GM18508 (cell line): ENCODE data around the gene NOS3.

ENCODE experiments used
- ATAC-seq: cut with Tn5 transposase; IDR thresholded peaks from one replicate; pipeline ENCODE4 v1.9.1; 2021; ENCODE audit warnings: moderate number of reproducible peaks; ENCODE audit not compliant: insufficient read depth, unreplicated experiment

NOS3 gene

DNA sequence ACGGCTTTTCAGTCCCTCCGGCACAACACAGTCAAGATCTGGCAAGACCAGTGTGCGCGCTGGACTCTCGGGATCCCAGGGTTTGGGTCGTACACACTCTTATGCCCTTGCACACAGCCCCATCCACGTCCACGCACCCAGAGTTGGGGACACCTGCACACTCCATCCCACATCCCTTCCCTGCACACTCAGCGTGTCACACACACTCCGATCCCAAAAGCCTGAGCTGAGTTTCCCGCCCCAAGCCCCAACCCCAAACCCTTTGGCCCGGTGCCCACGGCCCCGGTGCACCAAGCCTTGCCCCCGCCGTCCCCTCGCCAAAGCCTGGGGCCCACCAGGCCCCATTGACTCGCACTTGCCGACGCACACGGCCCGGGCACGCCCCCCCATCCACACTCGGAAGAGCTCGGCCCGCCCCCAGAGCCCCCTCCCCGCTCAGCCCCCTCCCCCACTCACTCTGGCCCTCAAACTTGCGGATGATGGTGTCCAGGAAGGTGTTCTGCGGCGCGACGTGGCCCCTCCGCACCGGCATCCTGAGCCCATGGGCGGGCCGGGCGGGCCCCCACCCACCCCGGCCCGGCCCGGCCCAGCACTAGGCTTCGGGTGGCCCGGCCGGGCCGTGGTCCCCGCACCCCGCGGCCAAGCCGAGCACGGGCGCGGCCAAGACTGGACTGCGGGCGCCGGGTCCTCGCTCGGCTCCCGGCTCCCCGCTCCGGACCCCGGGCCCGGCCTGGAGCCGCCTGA, 13.3 kb upstream of the NOS3 start:
- ATAC-seq = no peak

GRCh38 chr7:150978126-150978789, 12.6 kb upstream of the NOS3 start, which contains the start of gene KCNH2:
Gene KCNH2 (minus strand): TSS chr7:150978321. CDS start chr7:150977913, 408 bp downstream.
- no peak for ATAC-seq

GRCh38 chr7:150979713-150980390, 11.0 kb upstream of the NOS3 start:
- ATAC-seq = no peak

DNA sequence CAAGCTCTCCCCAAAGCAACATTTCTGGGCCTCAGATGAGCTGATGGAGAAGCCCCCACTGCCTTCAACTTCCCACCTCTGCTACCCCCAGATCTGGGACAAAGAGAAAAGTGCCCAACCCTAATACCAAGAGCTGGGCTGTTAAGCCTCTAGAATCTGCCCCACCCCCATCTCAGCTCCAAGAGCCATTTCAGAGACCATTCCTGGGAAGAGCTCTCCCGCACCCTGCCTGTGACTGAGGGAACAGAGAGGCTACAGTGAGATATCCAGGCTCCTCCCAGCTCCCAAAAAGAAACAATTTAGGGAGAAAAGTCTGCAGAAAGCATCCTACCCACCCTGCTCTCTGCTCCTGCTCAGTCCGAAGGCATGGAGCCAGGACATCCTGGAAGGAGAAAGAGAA, 10.2 kb upstream of the NOS3 start:
- ATAC-seq = no peak

DNA sequence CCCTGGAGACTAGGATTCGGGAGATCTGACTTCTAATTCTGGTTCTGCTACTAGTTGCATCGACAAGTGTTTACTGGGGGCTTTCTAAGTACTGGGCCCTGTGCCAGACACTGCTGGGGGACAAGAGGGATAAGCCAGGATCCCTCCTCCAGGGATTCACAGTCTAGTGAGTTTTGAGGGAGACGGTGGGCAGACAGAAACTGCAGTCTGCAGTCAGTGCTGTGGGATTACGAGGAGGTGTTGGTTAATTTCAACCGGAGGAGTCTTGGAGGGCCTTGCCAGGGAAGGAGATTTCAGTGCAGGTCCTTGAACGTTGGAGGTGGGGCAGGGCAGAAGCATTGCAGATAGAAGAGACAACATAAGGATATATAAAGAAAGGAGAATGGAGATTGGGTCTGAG, 9.2 kb upstream of the NOS3 start:
- no peak for ATAC-seq

DNA sequence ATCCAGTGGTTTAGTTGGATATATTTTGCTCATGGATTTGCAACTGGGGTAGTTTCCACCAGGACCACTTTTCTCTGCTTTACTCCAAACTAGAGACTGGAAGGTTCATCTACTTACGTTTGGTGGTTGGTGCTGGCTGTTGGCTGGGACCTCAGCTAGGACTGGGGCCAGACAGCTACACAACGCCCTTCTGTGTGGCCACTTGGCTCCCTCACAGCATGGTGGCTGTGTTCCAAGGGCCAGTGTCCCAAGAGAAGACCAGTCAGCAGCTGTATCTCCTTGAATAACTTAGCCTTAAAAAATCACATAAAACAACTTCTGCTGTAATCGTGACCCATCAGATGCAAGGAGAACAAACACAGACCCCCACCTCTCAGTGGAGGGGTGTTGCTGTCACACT, 8.5 kb upstream of the NOS3 start:
- no peak for ATAC-seq

DNA sequence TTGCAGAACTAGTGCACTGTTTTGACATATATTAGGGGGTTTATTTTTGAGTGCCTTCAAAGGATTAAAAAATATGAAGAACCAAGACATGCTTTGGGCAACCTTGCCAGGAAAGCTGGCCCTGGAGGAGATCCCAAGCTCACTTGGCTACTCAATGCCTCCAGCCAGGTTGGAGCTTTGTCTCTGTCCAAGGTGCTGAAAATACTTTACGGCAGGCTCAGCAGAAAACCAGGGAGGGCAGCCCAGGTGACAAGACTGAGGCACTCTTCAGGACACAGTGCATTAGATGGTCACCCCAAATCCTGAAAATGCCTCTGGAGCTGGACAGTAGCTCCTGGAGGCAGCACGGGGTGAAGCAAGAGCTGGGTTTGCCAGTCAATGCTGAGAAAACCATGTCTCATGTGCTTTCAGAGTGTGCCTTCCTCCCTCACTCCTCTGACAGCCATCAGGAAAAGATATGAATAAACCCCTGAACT, 6.9 kb upstream of the NOS3 start:
- no peak for ATAC-seq

DNA sequence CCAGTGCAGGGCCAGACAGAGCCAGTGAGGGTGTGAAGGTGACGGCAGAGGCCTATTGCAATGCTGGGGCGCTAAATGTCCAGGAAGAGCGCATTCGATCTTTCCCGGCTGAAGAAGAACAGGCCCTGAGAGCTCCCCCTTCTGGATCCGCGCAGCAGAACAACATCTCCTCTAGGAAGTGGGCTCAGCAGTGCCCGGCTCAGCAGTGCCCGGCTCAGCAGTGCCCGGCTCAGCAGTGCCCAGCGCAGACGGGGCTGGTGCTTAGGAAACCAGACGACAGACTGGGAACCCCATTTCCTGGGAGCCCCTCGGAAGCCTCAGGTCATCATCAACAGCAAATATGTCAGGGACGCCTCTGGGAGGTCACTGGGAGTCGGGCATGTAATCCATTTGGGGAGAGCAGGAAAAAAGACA, 4.7 kb upstream of the NOS3 start:
- ATAC-seq = no peak

- no peak for ATAC-seq
Observed at GRCh38 chr7:150986556-150986955, 4.3 kb upstream of the NOS3 start.

DNA sequence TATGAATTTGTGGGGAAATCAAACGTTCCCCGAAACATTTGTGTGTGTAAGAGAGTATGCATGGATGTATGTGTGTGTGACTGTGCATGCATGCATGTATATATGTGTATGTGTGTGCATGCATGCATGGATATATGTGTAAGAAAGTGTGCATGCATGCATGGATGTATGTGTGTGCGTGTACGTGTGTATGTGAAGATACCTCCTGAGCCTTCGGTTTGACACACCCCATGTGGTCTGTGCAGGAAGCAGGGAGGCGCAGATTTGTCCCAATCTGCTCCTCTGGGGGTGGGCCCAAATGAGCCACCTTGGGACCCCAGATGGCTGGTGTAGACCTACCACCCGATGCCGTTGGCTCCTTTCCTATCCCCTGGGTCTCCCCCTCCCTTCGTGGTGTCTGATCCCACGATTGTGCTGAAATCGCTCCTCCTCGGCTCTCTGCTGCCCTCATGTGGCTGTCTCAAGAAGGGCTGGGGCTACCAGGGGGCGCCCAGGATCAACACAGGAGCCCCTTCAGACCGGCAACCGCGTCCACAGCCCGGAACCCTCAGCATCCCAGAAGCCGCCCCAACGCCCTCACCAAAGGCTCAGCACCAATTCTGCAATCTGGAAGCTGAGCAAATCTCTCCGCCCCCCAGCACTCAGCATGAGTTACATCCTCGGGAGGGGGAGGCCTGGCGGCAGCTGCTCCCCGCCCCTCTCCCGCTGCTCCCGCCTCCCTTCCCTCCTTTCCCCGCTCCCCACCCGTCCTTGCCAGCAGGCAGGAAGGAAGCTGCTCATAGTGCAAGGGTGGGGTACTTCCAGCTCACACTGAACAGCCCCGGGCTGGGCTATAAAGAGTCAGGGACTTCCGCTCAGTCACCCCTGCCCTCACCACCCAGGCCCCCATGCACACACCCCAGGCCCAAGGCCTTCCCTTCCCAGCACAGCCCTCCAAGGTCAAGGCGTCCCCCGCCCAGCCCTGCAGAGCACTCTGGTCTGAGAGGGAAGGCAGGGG, 2.3 kb upstream of the NOS3 start:
- no peak for ATAC-seq

DNA sequence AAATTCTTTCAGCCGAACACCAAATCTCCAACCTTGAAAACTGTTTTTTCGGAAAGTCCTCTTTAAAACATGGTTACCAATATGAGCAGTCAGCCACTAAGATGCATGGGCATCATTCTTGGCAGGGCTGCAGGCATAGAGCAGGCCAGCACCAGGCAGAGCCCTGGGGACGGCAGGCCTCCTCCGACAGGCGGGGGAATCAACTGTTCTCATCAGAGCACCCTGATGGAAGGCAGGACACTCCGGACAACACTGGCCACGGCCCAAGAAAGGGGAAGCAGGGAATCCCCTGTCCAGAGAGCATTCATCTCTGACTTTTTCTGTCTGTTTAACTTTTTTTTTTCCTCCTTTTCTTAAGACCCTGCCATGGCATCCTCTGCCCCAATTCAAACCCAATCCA, 1.4 kb upstream of the NOS3 start:
- no peak for ATAC-seq

- ATAC-seq = no peak
Observed at GRCh38 chr7:150992051-150992640, 1.3 kb downstream of the NOS3 start.

GRCh38 chr7:150992833-150993302, 2.1 kb downstream of the NOS3 start:
- no peak for ATAC-seq

GRCh38 chr7:150993511-150993910, 2.7 kb downstream of the NOS3 start:
- no peak for ATAC-seq

- ATAC-seq = no peak
Observed at GRCh38 chr7:150994141-150994837, 3.5 kb downstream of the NOS3 start.

DNA sequence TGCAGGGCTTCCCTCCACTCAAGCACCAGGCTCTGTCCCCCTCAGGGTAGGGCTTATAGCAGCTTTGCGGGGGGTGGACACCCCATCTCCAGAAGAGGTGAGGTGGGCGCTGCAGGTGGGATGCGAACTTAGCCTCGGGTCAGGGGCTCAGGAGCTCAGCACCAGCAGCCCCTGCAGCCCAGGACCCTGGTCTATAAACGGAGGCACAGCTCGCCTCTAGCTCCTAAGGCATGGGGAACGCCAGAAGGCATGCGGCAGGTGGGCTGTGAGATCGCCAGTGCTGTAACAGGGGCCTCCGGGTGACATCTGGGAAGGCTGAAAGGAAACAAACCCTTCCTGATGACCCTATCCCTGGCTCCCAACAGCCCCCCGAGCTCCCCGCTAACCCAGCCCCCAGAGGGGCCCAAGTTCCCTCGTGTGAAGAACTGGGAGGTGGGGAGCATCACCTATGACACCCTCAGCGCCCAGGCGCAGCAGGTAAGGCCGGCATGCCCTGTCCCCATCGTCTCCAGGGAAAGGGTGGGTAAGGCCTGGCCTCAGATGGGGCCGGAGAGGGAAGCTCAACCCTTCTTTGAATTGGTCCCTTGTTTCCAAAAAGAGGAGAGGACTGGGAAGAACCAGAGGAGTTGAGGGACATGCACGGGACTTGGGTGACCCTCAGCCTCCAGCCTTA, 4.2 kb downstream of the NOS3 start:
- no peak for ATAC-seq

GRCh38 chr7:150996376-150997074, 5.7 kb downstream of the NOS3 start:
- no peak for ATAC-seq

DNA sequence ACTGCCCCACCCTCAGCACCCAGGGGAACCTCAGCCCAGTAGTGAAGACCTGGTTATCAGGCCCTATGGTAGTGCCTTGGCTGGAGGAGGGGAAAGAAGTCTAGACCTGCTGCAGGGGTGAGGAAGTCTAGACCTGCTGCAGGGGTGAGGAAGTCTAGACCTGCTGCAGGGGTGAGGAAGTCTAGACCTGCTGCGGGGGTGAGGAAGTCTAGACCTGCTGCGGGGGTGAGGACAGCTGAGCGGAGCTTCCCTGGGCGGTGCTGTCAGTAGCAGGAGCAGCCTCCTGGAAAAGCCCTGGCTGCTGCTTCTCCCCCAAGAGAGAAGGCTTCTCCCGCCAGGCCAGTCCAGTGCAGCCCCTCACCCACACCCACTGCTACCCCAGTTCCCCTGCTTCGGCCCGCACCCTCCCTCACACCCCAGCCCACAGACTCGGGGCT, 6.3 kb downstream of the NOS3 start:
- no peak for ATAC-seq
